HUES6 (cell line): Measurements from ENCODE around the gene AMIGO3.
A peak's percentile ranks its signal among the peaks of the same experiment; 100 is the strongest.
"Not testable (repeated sequence)": the region's sequence is repeated elsewhere in the genome, so short reads cannot be mapped to it uniquely, and the experiment has no call there.

Source experiments
- H3K27ac ChIP-seq: 2 replicates; pipeline ENCODE4 v1.7.0; 2013; ENCODE audit warnings: low read depth, mild to moderate bottlenecking, low read length, inconsistent platforms
- H3K27me3 ChIP-seq: 2 replicates; pipeline ENCODE4 v1.6.1; 2013; ENCODE audit warnings: low read length; ENCODE audit not compliant: control insufficient read depth, insufficient read depth
- H3K36me3 ChIP-seq: 2 replicates; pipeline ENCODE4 v1.6.1; 2013; ENCODE audit warnings: low read length; ENCODE audit not compliant: control insufficient read depth, insufficient read depth
- H3K4me1 ChIP-seq: 2 replicates; pipeline ENCODE4 v1.6.1; 2013; ENCODE audit warnings: low read length; ENCODE audit not compliant: control insufficient read depth, insufficient read depth
- H3K4me3 ChIP-seq: 2 replicates; pipeline ENCODE4 v1.5.1; 2013; ENCODE audit warnings: low read depth, low read length
- H3K9ac ChIP-seq: one replicate; pipeline ENCODE4 v1.6.1; 2013; ENCODE audit warnings: mild to moderate bottlenecking, low read length
- H3K9me3 ChIP-seq: 2 replicates; pipeline ENCODE4 v1.6.1; 2013; ENCODE audit warnings: low read depth, low read length; ENCODE audit not compliant: control insufficient read depth, insufficient read depth

AMIGO3 gene

DNA sequence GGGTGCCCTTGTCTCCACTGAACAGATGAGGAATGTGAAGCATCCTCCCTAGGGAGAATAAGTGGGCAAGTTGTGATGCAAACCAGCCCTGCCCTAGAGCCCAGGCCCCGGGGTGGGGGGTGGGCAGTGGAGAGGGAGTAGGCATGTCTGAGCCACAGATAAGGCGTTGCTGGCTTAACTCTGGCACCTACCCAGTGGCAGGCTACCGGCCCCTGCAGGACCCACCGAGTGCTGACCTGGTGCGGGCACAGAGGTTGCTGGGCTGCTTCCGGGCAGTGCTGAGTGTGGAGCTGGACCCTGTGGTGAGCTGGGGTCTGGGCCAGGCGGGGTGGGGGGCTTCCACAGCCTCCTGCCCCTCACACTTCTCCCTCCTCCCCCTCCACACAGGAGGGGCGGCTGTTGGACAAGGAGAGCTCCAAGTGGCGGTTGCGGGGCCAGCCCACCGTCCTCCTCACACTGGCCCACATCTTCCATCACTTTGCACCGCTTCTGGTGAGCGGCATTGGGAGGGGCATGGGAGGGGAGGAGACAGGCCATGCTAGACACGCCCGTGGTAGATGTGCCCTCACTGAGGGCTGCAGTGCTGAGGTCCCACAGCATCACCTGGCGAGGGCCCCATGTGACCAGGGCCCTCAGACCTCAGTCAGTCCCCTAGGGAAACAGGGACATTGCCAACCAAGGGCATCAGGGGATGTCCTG is 20.1 kb downstream of the AMIGO3 start:
- Histone ChIP-seq H3K9me3 (no peaks in the 10 kb centered on the region), H3K9ac (no peak overlapping the region), H3K27me3 (no peaks in the 10 kb centered on the region), H3K4me1 (0 out of 2 replicates have a peak, but pooled peaks cover 2% of the 10 kb centered on the region), H3K27ac (no peak overlapping the region), H3K4me3 (no peak overlapping the region), H3K36me3 (peaks cover 18% of the 10 kb centered on the region)

DNA sequence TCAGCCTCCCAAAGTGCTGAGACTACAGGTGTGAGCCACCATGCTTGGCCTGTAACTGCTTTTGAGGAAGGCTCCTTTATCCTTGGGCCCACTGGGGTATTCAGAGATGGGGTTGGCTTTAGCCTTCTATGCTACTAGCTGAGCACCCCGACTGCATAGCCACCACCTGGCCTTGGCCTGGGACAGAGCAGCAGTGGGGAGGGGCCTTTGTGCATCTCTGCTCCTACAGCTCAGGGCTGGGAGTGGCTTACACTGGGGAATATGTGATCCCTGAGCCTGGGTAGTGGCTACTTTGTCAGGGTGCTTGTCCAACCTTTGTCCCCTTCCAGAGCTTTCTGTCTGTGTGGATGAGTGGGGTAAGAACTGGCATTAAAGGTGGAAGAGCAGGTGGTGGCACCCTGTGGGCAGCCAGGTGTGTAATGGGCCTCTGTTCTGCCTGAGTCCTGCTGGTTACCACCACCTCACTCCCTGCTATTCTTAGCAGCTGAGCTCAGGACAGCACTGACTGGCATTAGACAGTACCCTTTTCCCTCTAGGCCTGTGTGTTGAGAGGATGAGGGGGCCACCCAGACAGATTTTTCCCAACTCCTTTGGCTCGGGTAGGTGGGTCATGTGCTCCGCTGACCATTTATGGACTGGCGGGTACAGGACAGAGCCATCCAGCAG is 24.0 kb downstream of the AMIGO3 start:
- H3K27me3 ChIP-seq, H3K36me3 ChIP-seq, H3K9ac ChIP-seq, H3K4me1 ChIP-seq, H3K9me3 ChIP-seq, H3K4me3 ChIP-seq, H3K27ac ChIP-seq: not testable (repeated sequence)

DNA sequence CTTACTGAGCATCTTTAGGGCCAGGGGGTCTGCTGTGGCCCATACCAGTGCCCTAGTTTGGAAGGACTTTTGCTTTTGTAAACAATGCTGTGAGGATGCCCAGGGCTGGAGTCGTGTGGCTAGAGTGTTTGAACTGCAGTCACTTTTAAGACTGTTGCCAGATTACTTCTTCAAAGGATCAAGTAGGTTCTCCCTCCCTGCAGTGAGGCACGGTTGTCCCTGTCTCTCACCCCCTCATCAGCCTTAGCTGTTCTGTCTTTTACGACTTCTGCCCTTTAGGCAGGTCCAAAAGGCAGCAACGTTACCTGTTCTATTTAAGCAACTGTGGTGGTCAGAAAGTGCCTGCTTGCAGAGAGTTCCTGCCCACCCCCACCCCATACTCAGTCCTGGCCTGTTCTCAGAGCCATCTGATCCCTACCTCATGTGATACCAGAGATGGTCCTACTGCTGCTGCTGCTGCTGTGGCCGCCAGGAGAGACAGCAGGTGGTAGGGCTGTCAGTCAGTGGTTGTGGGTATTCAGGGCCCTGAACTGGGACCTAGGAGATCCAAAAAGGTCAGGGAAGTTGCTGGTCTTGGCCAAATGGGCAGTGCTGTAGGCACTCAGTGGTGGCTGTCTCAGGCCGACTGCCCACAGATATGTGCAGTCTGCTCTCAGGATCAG is 24.9 kb downstream of the AMIGO3 start:
- not testable (repeated sequence) for H3K9ac ChIP-seq, H3K27ac ChIP-seq, H3K27me3 ChIP-seq, H3K4me1 ChIP-seq, H3K36me3 ChIP-seq, H3K9me3 ChIP-seq, H3K4me3 ChIP-seq

- H3K9me3 ChIP-seq, H3K36me3 ChIP-seq, H3K27ac ChIP-seq, H3K4me3 ChIP-seq, H3K9ac ChIP-seq, H3K4me1 ChIP-seq, H3K27me3 ChIP-seq: not testable (repeated sequence)
Measured at GRCh38 chr3:49691481-49691880, 28.0 kb downstream of the AMIGO3 start.

GRCh38 chr3:49690856-49691255 is 28.6 kb downstream of the AMIGO3 start:
- H3K4me1 ChIP-seq, H3K9me3 ChIP-seq, H3K36me3 ChIP-seq, H3K4me3 ChIP-seq, H3K9ac ChIP-seq, H3K27ac ChIP-seq, H3K27me3 ChIP-seq: not testable (repeated sequence)

GRCh38 chr3:49689908-49690624 is 29.4 kb downstream of the AMIGO3 start:
- H3K9me3 ChIP-seq, H3K27ac ChIP-seq, H3K4me1 ChIP-seq: not testable (repeated sequence)

GRCh38 chr3:49689046-49689907 is 30.2 kb downstream of the AMIGO3 start, which contains the start of the genes MST1 and RNF123:
TSS of gene MST1 (minus strand) at chr3:49689474. CDS start at chr3:49688691, 783 bp downstream.
TSS of gene RNF123 (plus strand) at chr3:49689557. CDS start at chr3:49691166, 1,609 bp downstream.
- peaks cover 6% of the 10 kb centered on the region; the same call in 1 of the 2 replicates for H3K4me1 ChIP-seq
- H3K27ac ChIP-seq: no peak within 1 kb of the TSS
- no peaks in the 10 kb centered on the region for H3K9me3 ChIP-seq
- peak within 1 kb of the TSS; percentile 86 for H3K4me3 ChIP-seq
- no peaks in the 10 kb centered on the region for H3K27me3 ChIP-seq
- peak within 1 kb of the TSS; percentile 84 for H3K9ac ChIP-seq
- peaks cover 5% of the 10 kb centered on the region for H3K36me3 ChIP-seq

More at GRCh38 chr3:49689908-49690624, 29.4 kb downstream of the AMIGO3 start:
- H3K36me3 ChIP-seq, H3K27me3 ChIP-seq: not testable (repeated sequence)
- Histone ChIP-seq H3K9ac (peak overlapping the region; percentile 79), H3K4me3 (peak overlapping the region; percentile 86)

- H3K27ac ChIP-seq, H3K4me1 ChIP-seq, H3K27me3 ChIP-seq, H3K9me3 ChIP-seq: not testable (repeated sequence)
- peak overlapping the region; percentile 84 for H3K9ac ChIP-seq
- peaks cover 11% of the 10 kb centered on the region for H3K36me3 ChIP-seq
- peak overlapping the region; percentile 86 for H3K4me3 ChIP-seq
Measured at GRCh38 chr3:49688338-49689045, 31.0 kb downstream of the AMIGO3 start.

DNA sequence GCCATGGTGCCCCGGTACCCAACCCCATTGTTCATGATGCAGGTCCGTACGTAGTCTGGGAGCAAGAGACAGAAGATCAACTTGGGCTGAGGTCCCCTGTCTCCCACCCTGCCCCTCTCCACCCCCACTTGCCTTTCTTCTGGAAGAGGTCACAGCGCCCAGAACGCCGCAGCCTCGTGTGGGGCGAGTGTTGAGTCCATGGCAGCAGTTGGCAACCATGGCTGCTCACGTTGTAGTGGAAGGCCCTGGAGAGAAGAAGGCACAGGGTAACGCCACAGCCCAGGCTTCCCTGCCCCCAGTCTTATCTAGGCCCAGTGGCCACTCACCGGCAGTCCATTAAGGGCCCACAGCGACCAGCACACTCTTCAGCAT is 32.1 kb downstream of the AMIGO3 start:
- H3K27me3 ChIP-seq, H3K9me3 ChIP-seq, H3K4me1 ChIP-seq, H3K9ac ChIP-seq, H3K27ac ChIP-seq: not testable (repeated sequence)
- peaks cover 22% of the 10 kb centered on the region for H3K36me3 ChIP-seq
- peak overlapping the region; percentile 76 for H3K4me3 ChIP-seq
